Mammary epithelial cell (primary cell): ENCODE data around the gene GALNT2.

Source experiments
- EZH2 ChIP-seq: IDR thresholded peaks from 2 replicates; pipeline ENCODE4 v1.6.1; 2012; ENCODE audit warnings: low read length, inconsistent platforms, borderline replicate concordance
- TF ChIP-seq, protein P1 (sequence below), 2 donors: IDR thresholded peaks in 1 of 2; conservative IDR thresholded peaks in 1 of 2; 2 replicates each; pipeline ENCODE4 v1.5.1; 2011 to 2012; ENCODE audit warnings: inconsistent platforms in 2 of 2, low read length in 2 of 2, mild to moderate bottlenecking in 2 of 2, control low read depth in 1 of 2, low read depth in 1 of 2; ENCODE audit not compliant: insufficient read depth in 1 of 2; ENCODE audit errors: extremely low read depth in 1 of 2

DNA sequence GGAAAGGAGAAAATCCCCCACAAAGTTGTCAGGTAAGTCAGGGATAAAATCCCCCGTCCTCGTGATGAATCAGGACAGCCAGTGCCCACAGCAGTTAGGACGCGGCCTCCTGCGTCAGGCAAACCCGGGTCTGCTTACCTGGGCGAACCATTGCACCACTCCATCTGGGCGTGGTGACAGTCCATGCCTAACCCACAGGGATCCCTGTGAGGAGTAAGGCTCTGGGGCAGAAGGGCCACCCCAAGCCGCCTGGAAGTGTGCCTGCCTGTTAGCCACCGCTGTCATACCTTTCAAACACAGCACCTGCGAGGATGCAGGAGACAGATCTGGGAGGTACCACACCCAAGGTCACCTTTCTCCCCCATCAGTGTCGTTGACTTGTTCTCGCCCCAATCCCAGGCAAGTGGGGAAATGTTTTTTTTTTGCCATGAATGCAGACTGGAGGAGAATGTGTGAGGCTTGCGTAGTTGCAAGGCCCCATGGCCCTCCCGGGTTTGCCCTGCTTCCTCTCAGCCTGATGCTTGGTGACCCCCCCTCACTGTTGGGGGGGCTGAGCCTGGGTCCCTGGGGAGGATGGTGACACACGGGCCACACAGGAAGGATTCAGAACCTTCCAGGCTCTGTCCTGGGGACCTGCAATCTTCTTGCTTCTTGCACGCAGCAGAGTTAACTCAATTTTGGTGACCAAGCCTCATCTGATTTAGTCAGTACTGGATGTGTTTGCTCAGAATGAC, 252.1 kb downstream of the GALNT2 start:
- TF ChIP-seq, protein P1, sequence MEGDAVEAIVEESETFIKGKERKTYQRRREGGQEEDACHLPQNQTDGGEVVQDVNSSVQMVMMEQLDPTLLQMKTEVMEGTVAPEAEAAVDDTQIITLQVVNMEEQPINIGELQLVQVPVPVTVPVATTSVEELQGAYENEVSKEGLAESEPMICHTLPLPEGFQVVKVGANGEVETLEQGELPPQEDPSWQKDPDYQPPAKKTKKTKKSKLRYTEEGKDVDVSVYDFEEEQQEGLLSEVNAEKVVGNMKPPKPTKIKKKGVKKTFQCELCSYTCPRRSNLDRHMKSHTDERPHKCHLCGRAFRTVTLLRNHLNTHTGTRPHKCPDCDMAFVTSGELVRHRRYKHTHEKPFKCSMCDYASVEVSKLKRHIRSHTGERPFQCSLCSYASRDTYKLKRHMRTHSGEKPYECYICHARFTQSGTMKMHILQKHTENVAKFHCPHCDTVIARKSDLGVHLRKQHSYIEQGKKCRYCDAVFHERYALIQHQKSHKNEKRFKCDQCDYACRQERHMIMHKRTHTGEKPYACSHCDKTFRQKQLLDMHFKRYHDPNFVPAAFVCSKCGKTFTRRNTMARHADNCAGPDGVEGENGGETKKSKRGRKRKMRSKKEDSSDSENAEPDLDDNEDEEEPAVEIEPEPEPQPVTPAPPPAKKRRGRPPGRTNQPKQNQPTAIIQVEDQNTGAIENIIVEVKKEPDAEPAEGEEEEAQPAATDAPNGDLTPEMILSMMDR (conservative IDR thresholded peaks at IDR 0.05 in 1 of 2, IDR thresholded peaks at IDR 0.05 in 1 of 2; ENCODE audit: extremely low read depth in 1 of 2, insufficient read depth in 1 of 2, low read depth in 1 of 2, low read length in 2 of 2): no peak
- no peak for TF ChIP-seq EZH2
